Activated naive CD8-positive, alpha-beta T cell treated with anti-CD3 and anti-CD28 coated beads, Interleukin-2, amount 10 ng/mL, durations not matched to agents 7 days and 5 days (primary cell): ENCODE data around the gene SLC7A9. TPM values are rescaled to one million over a fixed set of nuclear protein-coding genes. Genes with fewer than 3 reads are reported as not detected.
"Not testable (repeated sequence)": the region's sequence is repeated elsewhere in the genome, so short reads cannot be mapped to it uniquely, and the experiment has no call there.

Experiments used
- ATAC-seq: fragments of 150-1000 bp; cut with Tn5 transposase; one replicate; pipeline ENCODE4 v1.10.0; 2021; ENCODE audit warnings: low read depth, moderate library complexity
- POLR2A ChIA-PET: fragments of 350-600 bp; sonication (Branson Sonifier 250); formaldehyde crosslinking; loops from one replicate; lab custom pipeline; 2021; ENCODE audit warnings: antibody characterized with exemption; lab: Charles Lee
- DNase-seq: peaks from one replicate; pipeline ENCODE4 v3.0.0; 2021
- H3K27ac Mint-ChIP-seq: one replicate; pipeline ENCODE4 v1.8.0; 2022; ENCODE audit warnings: mild to moderate bottlenecking, mixed read lengths
- H3K27me3 Mint-ChIP-seq: one replicate; pipeline ENCODE4 v1.8.0; 2022; ENCODE audit warnings: mild to moderate bottlenecking, moderate library complexity, mixed read lengths
- H3K36me3 Mint-ChIP-seq: one replicate; pipeline ENCODE4 v1.8.0; 2021; ENCODE audit warnings: mild to moderate bottlenecking, mixed read lengths
- H3K4me1 Mint-ChIP-seq: one replicate; pipeline ENCODE4 v1.8.0; 2021; ENCODE audit warnings: mixed read lengths
- H3K4me3 Mint-ChIP-seq: one replicate; pipeline ENCODE4 v1.8.0; 2022; ENCODE audit warnings: mild to moderate bottlenecking, moderate library complexity, mixed read lengths
- H3K9me3 Mint-ChIP-seq: one replicate; pipeline ENCODE4 v1.8.0; 2021; ENCODE audit warnings: mixed read lengths
- total RNA-seq, 2 experiments: library from RNA; stranded (reverse); gene quantifications; one replicate each; pipeline ENCODE4 v1.2.3, GENCODE V29; 2021

SLC7A9 gene
- total RNA-seq, 2 experiments from 2014 or later, result 0.23 to 0.42 TPM

DNA sequence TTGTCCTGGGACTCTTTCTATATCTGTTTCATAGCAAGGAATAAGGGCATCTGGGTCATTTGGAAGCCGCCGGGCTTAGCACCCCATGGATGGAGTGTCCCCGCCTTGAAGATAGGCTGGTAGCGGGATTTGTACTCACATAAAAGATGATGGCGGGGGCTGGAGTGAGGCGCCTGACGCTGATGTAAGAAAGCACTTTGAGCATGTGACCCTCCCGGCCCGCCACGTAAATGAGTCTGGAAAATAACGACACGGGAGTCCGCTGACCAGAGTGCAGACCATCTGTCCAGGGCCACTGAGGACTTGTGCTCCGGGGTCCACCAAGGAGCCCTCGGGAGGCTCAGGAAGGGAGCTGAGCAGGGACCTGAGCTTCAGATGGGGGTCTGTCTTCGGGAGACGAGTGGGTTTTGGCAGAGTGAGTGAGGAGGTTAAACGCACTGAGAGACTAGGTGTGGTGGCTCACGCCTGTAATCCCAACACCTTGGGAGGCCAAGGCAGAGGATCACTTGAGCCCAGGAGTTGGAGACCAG lies 25.8 kb downstream of the SLC7A9 start:
- Mint-ChIP-seq H3K4me1 (no peaks in the 10 kb centered on the region), H3K27ac (no peak overlapping the region), H3K36me3 (no peaks in the 10 kb centered on the region), H3K4me3 (no peak overlapping the region), H3K9me3 (peaks cover 13% of the 10 kb centered on the region), H3K27me3 (no peaks in the 10 kb centered on the region)
- ATAC-seq (no peak), DNase-seq (no peak)
- POLR2A ChIA-PET, result no interaction called here

DNA sequence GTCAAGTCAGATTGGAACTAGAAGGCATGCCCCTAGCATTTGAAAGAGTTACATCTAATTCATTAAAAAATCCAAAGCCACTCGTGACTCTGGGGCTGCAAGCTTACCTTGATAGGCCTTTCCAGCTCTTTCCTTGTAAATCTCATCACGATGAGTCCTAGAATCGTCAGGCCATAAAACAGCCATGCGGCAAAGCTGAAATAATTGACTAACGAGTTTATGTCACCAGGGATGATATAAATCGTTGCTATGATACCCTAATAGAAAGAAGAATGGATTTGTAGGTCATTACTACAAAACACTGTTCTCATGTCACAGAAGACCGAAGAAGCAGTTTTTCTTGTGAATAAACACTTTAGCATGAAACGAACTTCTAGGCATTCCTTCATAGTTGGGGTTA lies 27.5 kb downstream of the SLC7A9 start:
- POLR2A ChIA-PET, result no interaction called here
- Mint-ChIP-seq H3K9me3 (peaks cover 9% of the 10 kb centered on the region), H3K4me1 (no peaks in the 10 kb centered on the region), H3K27me3 (no peaks in the 10 kb centered on the region), H3K4me3 (no peak overlapping the region), H3K36me3 (no peaks in the 10 kb centered on the region), H3K27ac (no peak overlapping the region)
- ATAC-seq (no peak), DNase-seq (no peak)

DNA sequence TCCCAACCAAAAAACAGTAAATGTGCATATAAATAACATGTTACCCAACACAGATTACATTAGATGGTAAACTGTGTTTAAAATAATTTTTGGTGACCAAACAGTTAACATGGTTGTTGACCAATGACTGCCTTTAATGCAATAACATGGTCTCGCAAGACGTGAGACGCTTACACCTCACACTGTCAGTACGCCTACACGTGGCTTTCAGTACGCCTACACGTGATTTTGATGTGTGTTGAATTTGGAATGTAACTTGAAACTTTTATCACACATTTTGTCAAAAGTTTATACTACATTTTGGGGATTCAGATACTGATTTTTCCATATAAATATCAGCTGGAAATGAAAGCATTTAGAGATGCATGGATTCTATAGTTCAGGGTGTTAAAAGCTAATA lies 32.0 kb downstream of the SLC7A9 start:
- Mint-ChIP-seq H3K27ac (no peak overlapping the region), H3K27me3 (no peaks in the 10 kb centered on the region), H3K4me1 (no peaks in the 10 kb centered on the region), H3K4me3 (no peak overlapping the region), H3K9me3 (peaks cover 9% of the 10 kb centered on the region), H3K36me3 (no peaks in the 10 kb centered on the region)
- POLR2A ChIA-PET, result no interaction called here
- ATAC-seq (no peak), DNase-seq (no peak)

DNA sequence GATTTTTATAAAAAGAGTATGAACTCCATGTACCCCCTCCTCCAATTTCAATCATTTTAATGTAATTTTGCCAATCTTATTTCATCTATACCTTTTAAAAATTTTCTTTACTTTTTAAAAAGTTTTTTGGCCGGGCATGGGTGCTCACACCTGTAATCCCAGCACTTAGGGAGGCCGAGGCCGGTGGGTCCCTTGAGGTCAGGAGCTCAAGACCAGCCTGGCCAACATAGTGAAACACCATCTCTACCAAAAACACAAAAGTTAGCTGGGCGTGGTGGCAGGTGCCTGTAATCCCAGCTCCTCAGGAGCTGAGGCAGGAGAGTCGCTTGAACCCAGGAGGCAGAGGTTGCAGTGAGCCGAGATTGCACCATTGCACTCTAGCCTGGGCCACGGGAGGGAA lies 36.2 kb downstream of the SLC7A9 start:
- H3K4me3 Mint-ChIP-seq, H3K4me1 Mint-ChIP-seq, DNase-seq, H3K27me3 Mint-ChIP-seq, H3K9me3 Mint-ChIP-seq, H3K27ac Mint-ChIP-seq, POLR2A ChIA-PET, H3K36me3 Mint-ChIP-seq, ATAC-seq: not testable (repeated sequence)

DNA sequence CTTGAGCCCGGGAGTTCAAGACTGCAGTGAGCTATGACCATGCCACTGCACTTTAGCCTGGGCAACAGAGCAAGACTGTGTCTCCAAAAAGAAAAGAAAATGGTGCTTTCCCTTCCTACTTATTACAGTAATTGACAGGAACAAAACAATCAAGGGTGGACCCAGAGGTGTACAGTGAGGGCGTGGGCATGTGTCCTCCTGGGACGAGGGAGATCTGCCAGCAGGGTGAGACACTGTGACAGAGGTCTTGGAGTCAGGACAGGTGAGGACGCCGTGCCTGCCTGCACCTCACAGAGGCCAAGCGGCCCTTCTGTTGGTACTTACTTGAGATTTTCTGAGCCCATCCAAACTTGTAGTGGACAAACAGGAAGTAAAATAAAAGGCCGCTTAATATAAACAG lies 36.7 kb downstream of the SLC7A9 start:
- H3K27me3 Mint-ChIP-seq, POLR2A ChIA-PET, H3K36me3 Mint-ChIP-seq, ATAC-seq, H3K4me3 Mint-ChIP-seq, H3K9me3 Mint-ChIP-seq, H3K4me1 Mint-ChIP-seq, H3K27ac Mint-ChIP-seq, DNase-seq: not testable (repeated sequence)

DNA sequence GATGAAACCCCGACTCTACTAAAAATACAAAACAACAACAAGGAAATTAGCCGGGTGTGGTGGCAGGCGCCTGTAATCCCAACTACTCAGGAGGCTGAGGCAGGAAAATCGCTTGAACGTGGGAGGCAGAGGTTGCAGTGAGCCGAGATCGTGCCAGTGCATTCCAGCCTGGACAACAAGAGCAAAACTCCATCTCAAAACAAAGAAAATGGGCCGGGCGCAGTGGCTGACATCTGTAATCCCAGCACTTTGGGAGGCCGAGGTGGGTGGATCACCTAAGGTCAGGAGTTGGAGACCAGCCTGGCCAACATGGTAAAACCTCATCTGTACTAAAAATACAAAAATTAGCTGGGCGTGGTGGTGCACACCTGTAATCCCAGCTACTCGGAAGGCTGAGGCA lies 37.5 kb downstream of the SLC7A9 start:
- H3K9me3 Mint-ChIP-seq, ATAC-seq, H3K27ac Mint-ChIP-seq, H3K4me1 Mint-ChIP-seq, H3K4me3 Mint-ChIP-seq, POLR2A ChIA-PET, H3K27me3 Mint-ChIP-seq, H3K36me3 Mint-ChIP-seq, DNase-seq: not testable (repeated sequence)

DNA sequence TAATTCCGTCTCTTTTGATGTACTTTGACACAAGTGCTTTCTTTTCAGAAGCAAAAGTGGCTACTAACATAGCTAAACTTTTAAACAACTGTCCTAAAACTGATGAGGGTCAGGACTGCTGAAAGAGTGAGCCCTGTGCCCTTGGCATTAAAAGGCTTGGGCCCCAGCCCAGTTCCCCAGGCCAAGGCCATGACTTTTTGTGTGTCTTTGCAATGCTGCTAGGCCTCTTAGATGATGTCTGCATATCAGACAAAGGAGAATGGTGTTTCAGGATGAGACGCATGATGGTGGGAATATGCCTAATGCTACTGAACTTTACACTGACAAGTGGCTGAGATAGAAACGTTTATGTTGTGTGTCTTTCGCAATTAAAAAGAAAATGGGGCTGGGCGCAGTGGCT lies 38.0 kb downstream of the SLC7A9 start:
- H3K4me3 Mint-ChIP-seq, result no peak overlapping the region
- no peak overlapping the region for H3K27ac Mint-ChIP-seq

DNA sequence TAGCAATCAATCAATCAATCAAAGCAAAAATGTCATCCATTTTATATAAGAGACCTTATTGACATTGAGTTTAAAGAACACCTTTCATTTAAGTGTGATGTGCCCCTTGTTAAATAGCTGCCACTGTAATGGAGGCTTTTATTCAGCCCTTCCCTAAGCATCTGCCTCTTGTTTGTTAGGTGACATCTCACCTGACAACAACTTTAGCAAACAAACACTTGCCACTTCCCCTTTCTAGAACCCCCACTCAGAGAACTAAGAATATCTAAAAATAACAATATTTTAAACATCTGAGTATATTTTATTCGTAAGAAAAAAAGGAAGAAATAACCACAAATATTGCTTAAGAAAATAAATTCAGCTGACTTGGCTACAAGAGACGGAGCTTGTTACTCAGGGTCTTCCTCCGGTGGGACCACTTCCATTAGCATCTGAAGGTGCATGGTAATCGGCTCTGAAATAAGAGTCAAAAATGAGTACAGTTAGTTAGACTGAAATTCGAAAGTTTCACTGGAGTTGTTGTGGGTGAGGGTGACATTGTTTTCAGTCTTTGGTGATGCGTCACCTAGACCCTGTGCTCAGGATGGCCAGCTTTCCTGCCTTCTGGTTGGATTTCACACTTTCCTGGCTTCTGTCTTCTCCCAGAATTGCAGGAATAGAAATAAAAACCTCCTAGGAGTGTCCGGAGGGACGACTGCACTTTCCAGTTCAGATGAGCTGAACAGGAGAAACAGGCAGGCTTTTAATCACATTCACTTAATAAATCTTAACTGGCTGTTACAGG lies 39.1 kb downstream of the SLC7A9 start:
- ATAC-seq (no peak), DNase-seq (no peak)
- Mint-ChIP-seq H3K4me1 (peaks cover 1% of the 10 kb centered on the region), H3K36me3 (no peaks in the 10 kb centered on the region), H3K27me3 (peaks cover 7% of the 10 kb centered on the region), H3K27ac (no peak overlapping the region), H3K9me3 (no peaks in the 10 kb centered on the region), H3K4me3 (no peak overlapping the region)
- POLR2A ChIA-PET, result no interaction called here

More for the DNA sequence above, 38.0 kb downstream of the SLC7A9 start:
- no peaks in the 10 kb centered on the region for H3K36me3 Mint-ChIP-seq
- POLR2A ChIA-PET, result no interaction called here
- DNase-seq (no peak), ATAC-seq (no peak)
- peaks cover 3% of the 10 kb centered on the region for H3K27me3 Mint-ChIP-seq
- peaks cover 1% of the 10 kb centered on the region for H3K4me1 Mint-ChIP-seq
- H3K9me3 Mint-ChIP-seq, result no peaks in the 10 kb centered on the region

DNA sequence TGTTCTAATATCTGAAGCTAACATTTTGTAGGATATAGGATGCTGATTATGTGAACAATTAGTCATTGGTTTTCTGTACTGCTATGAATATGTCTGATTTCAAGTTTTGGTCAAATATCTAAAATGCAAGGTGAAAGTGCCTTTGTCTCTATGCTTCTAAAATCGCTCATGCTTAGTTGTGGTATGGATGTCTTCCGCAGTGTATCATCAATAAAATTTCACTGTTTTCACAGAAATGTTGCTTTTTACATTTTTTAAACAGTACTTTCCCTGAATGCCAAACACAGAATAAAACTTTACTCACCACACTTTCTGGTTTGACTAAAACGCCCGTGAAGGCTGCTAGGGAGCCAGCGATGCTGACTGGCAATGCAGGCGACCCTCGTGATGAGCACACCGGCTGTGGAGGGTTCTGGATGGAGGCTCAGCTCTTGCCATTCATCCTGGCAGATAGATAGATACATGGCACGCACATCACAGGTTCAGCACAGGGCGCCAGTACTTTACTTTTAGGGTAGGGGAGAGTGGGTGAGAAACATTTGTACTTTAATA lies 40.1 kb downstream of the SLC7A9 start:
- no peak for ATAC-seq
- Mint-ChIP-seq H3K4me1 (peaks cover 1% of the 10 kb centered on the region), H3K36me3 (no peaks in the 10 kb centered on the region), H3K4me3 (no peak overlapping the region), H3K27me3 (peaks cover 9% of the 10 kb centered on the region), H3K27ac (no peak overlapping the region), H3K9me3 (no peaks in the 10 kb centered on the region)
- POLR2A ChIA-PET, result no interaction called here
- no peak for DNase-seq

DNA sequence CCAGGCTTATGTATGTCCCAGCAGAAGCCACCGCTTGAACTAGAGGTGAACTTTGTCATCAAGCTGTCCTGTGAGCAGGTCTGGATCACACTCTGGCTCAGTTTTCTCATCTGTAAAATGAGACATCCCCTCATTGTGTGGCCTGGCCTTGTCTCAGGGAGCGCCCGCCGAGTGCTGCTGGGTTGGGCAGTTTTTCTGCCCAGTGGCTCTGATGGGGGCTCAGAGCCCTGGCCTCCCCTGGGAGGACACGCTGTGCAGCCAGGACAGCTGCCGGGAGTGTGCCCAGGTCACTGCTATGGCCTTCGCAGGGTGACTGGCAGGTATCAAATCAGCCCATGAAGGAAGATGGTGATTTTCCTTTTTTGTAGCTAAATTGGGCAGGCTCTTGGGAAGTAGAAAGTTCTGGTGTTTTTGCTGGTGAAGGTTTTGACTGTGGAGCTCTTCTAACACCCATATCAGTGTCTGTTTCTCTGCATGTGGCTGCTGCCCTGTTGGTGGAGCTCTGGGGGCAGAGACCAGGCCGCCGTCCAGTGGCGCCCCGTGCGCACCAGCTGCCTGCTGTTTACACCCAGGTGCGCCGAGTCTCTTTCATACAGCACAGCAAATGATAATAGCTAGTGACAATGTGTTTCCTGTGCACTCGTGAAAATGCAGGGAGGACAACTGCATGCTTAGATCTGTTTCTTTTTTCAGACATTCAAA lies 40.8 kb downstream of the SLC7A9 start:
- no peaks in the 10 kb centered on the region for H3K36me3 Mint-ChIP-seq
- H3K4me1 Mint-ChIP-seq, result peaks cover 1% of the 10 kb centered on the region
- no peaks in the 10 kb centered on the region for H3K9me3 Mint-ChIP-seq
- POLR2A ChIA-PET, result no interaction called here
- H3K27me3 Mint-ChIP-seq, result peaks cover 9% of the 10 kb centered on the region
- no peak overlapping the region for H3K4me3 Mint-ChIP-seq
- H3K27ac Mint-ChIP-seq, result peak overlapping the region; percentile 24
- no peak for DNase-seq
- no peak for ATAC-seq

DNA sequence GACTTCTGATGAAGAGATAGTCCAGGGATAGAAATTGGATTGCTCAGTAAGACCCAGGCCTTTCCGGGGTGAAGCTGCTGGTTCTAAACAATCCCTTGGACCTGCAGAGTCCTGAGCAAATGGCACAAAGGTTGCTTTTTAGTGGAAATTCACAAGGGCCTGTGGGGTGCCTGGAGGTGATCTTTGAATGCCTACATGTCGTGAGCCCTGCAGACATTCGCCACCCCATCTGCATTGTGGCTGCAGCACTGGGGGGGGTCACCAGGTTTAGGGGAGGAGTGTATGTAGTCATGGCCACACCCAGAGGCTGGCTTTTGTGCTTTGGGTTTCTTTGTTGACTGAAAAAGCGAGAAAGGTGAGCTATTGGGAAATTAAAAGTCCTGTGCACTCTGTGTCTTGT lies 41.4 kb downstream of the SLC7A9 start:
- POLR2A ChIA-PET, result no interaction called here
- no peak for DNase-seq

DNA sequence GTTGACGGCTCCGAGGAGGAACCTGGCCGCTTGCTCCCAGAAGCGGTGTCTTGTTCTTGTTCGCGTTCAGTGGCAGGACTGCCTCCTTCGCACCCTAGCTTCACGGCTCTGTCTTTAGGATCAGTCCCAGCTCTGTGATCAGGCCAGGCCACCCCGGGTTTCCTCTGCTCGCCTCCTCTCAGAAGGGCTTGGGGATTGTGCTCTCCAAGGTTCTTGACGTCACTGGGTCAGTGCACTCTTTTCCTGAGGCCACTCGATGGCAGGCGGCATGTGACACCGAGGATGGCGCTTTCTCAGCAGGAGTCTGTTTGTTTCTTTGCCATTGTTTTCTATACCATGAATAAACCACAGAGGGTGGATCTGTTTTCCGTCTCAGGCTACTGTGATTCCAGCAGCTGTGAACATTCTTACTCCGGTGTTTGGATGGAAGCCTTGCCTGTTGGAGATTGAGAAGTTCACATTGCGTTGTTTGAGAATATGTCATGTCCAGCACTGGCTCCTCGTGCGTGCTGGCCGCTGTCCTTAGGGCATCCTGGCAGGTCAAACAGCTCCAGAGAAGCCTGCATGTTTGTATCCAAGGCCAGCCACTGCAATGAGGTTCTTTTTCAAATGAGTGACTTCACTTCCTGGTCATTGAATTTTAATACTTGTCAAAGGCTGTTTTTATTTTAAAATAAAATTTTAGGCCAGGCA lies 44.5 kb downstream of the SLC7A9 start:
- Mint-ChIP-seq H3K27me3 (peaks cover 18% of the 10 kb centered on the region), H3K27ac (no peak overlapping the region), H3K4me1 (peaks cover 5% of the 10 kb centered on the region), H3K4me3 (no peak overlapping the region), H3K9me3 (no peaks in the 10 kb centered on the region), H3K36me3 (no peaks in the 10 kb centered on the region)
- ATAC-seq (no peak), DNase-seq (no peak)
- POLR2A ChIA-PET, result no interaction called here

More for the DNA sequence above, 41.4 kb downstream of the SLC7A9 start:
- Mint-ChIP-seq H3K4me1 (peaks cover 1% of the 10 kb centered on the region), H3K27me3 (peaks cover 12% of the 10 kb centered on the region), H3K36me3 (no peaks in the 10 kb centered on the region), H3K27ac (no peak overlapping the region), H3K4me3 (no peak overlapping the region), H3K9me3 (no peaks in the 10 kb centered on the region)
- no peak for ATAC-seq

DNA sequence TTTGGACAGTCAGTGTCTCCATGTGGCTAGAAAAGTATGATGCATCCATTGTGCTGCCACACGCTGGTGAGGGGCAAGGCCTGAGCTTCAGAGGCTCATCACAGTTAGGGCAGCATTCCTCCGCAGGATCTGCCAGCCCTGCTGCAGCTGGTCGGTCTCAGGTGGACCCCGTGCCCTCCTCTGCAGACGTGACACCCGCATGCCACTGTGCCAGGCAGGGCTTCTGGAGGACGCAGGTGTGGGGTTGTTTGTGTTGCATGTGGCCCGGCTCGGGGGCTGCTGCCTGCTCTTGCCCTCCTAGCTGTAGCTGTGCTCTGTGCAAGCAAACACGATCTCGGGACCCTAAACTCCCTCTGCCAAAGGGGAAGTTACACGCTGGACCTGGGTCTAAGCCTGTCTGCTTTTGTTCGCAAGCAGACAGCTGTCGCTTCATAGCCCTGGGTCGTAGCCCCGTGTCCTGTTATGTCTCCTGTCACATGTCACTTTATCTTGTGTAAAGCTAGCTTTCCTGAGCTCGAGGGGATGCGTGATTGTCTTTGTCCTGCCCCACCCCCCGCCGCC lies 45.3 kb downstream of the SLC7A9 start:
- Mint-ChIP-seq H3K36me3 (no peaks in the 10 kb centered on the region), H3K27me3 (peaks cover 19% of the 10 kb centered on the region), H3K4me3 (no peak overlapping the region), H3K9me3 (no peaks in the 10 kb centered on the region), H3K4me1 (peaks cover 13% of the 10 kb centered on the region), H3K27ac (no peak overlapping the region)
- ATAC-seq, result no peak
- DNase-seq, result no peak
- POLR2A ChIA-PET, result no interaction called here
